IMR-90 (cell line): ENCODE data around the gene FAM90A1. TPM values are rescaled to one million over a fixed set of nuclear protein-coding genes. Genes with fewer than 3 reads are reported as not detected.
"Not testable (repeated sequence)": the region's sequence is repeated elsewhere in the genome, so short reads cannot be mapped to it uniquely, and the experiment has no call there.

Experiments used
- ATAC-seq: fragments of 200-7000 bp; cut with Tn5 transposase; 2 replicates; pipeline ENCODE4 v1.9.1; 2020; ENCODE audit warnings: low read depth, mild to moderate bottlenecking, moderate library complexity
- BruUV-seq: library from RNA; stranded (reverse); fragments of 400-500 nt; replicated peaks from 2 replicates; lab custom pipeline; 2021; lab: Mats Ljungman, UMichigan
- CTCF ChIA-PET: fragments of 300-600 bp; formaldehyde crosslinking; extraction: SDS; loops from one replicate; lab custom pipeline; 2021; ENCODE audit warnings: antibody characterized with exemption; lab: Yijun Ruan, JAX
- POLR2A ChIA-PET: fragments of 300-600 bp; sonication (Branson Sonifier 250); formaldehyde crosslinking; loops from one replicate; lab custom pipeline; 2022; ENCODE audit warnings: antibody characterized with exemption; ENCODE audit not compliant: unreplicated experiment; lab: Charles Lee
- DNase-seq: peaks from one replicate; pipeline ENCODE4 v3.0.0; 2013
- H2AFZ ChIP-seq: replicated peaks from 2 replicates; pipeline ENCODE3; 2013; ENCODE audit warnings: low read length, mild to moderate bottlenecking; ENCODE audit not compliant: poor library complexity
- H2AK5ac ChIP-seq: 2 replicates; pipeline ENCODE4 v1.6.1; 2013; ENCODE audit warnings: low read depth, low read length, inconsistent platforms
- H2AK9ac ChIP-seq: replicated peaks from 2 replicates; pipeline ENCODE3; 2013; ENCODE audit warnings: mild to moderate bottlenecking, low read depth, low read length, moderate library complexity; ENCODE audit not compliant: poor library complexity
- H2BK120ac ChIP-seq: 2 replicates; pipeline ENCODE4 v1.6.1; 2013; ENCODE audit warnings: low read depth, low read length, inconsistent platforms
- H2BK15ac ChIP-seq: 3 replicates; pipeline ENCODE4 v1.6.1; 2013; ENCODE audit warnings: low read depth, low read length, inconsistent platforms
- H2BK20ac ChIP-seq: 2 replicates; pipeline ENCODE4 v1.6.1; 2013; ENCODE audit warnings: low read depth, mild to moderate bottlenecking, inconsistent platforms, low read length, moderate library complexity
- H2BK5ac ChIP-seq: 2 replicates; pipeline ENCODE4 v1.6.1; 2013; ENCODE audit warnings: mild to moderate bottlenecking, low read depth, low read length, inconsistent platforms; ENCODE audit not compliant: poor library complexity, severe bottlenecking
- H3K14ac ChIP-seq: replicated peaks from 2 replicates; pipeline ENCODE4 v1.6.1; 2013; ENCODE audit warnings: low read depth, low read length, inconsistent platforms
- H3K18ac ChIP-seq: 2 replicates; pipeline ENCODE4 v1.6.1; 2013; ENCODE audit warnings: low read depth, low read length, control low read depth
- H3K23ac ChIP-seq: 2 replicates; pipeline ENCODE4 v1.6.1; 2013; ENCODE audit warnings: low read depth, low read length, inconsistent platforms
- H3K27ac ChIP-seq: 2 replicates; pipeline ENCODE4 v1.5.1; 2013; ENCODE audit warnings: mild to moderate bottlenecking, control low read depth, low read length; ENCODE audit not compliant: insufficient read depth
- H3K27me3 ChIP-seq: 2 replicates; pipeline ENCODE4 v1.6.1; 2013; ENCODE audit warnings: low read length; ENCODE audit not compliant: control insufficient read depth, insufficient read depth
- H3K36me3 ChIP-seq: 2 replicates; pipeline ENCODE4 v1.6.1; 2013; ENCODE audit warnings: low read length, mixed read lengths; ENCODE audit not compliant: control insufficient read depth, insufficient read depth
- H3K4ac ChIP-seq: 2 replicates; pipeline ENCODE4 v1.6.1; 2013; ENCODE audit warnings: low read depth, low read length, inconsistent platforms
- H3K4me1 ChIP-seq: 2 replicates; pipeline ENCODE4 v1.6.1; 2013; ENCODE audit warnings: low read length, mixed read lengths; ENCODE audit not compliant: control insufficient read depth, insufficient read depth
- H3K4me2 ChIP-seq: 2 replicates; pipeline ENCODE4 v1.6.1; 2013; ENCODE audit warnings: low read depth, mild to moderate bottlenecking, control low read depth, low read length, moderate library complexity
- H3K4me3 ChIP-seq: 2 replicates; pipeline ENCODE4 v1.5.1; 2013; ENCODE audit warnings: low read depth, mild to moderate bottlenecking, control low read depth, low read length, moderate library complexity; ENCODE audit not compliant: insufficient read depth
- H3K56ac ChIP-seq: 2 replicates; pipeline ENCODE4 v1.6.1; 2013; ENCODE audit warnings: low read length, inconsistent platforms; ENCODE audit not compliant: insufficient read depth; ENCODE audit errors: extremely low read depth
- H3K79me1 ChIP-seq, 2 experiments: 2 replicates each; pipeline ENCODE4 v1.6.1; 2013; ENCODE audit warnings: low read length in 2 of 2, inconsistent platforms in 1 of 2, low read depth in 1 of 2
- H3K9ac ChIP-seq: 2 replicates; pipeline ENCODE4 v1.6.1; 2013; ENCODE audit warnings: low read depth, low read length, control low read depth
- H3K9me1 ChIP-seq: 2 replicates; pipeline ENCODE4 v1.6.1; 2013; ENCODE audit warnings: low read length, inconsistent platforms; ENCODE audit not compliant: insufficient read depth
- H3K9me3 ChIP-seq: 2 replicates; pipeline ENCODE4 v1.6.1; 2013; ENCODE audit warnings: low read length; ENCODE audit not compliant: control insufficient read depth, insufficient read depth
- H4K20me1 ChIP-seq: 2 replicates; pipeline ENCODE4 v1.6.1; 2013; ENCODE audit warnings: low read length, inconsistent platforms; ENCODE audit not compliant: insufficient read depth
- H4K5ac ChIP-seq: 2 replicates; pipeline ENCODE4 v1.6.1; 2013; ENCODE audit warnings: mild to moderate bottlenecking, low read depth, low read length, control low read depth
- H4K8ac ChIP-seq, 2 experiments: 2 replicates each; pipeline ENCODE4 v1.6.1; 2013; ENCODE audit warnings: low read depth in 2 of 2, low read length in 2 of 2, control low read depth in 1 of 2, inconsistent platforms in 1 of 2
- H4K91ac ChIP-seq: 2 replicates; pipeline ENCODE4 v1.6.1; 2013; ENCODE audit warnings: low read depth, low read length, inconsistent platforms; ENCODE audit not compliant: insufficient read depth
- CEBPB ChIP-seq: IDR thresholded peaks from 2 replicates; pipeline ENCODE4 v1.6.1; 2012; ENCODE audit warnings: low read depth, low read length, improper control_type of control experiment
- USF2 ChIP-seq: fragments of 150-350 bp; IDR thresholded peaks from 2 replicates; pipeline ENCODE4 v1.6.1; 2017; ENCODE audit warnings: mild to moderate bottlenecking, antibody characterized with exemption, low read length, low read depth
- WGBS, 2 experiments: methylation state at CpG; one replicate each; pipeline versions ENCODE4 v1.1.5 to v1.1.7; 2013; ENCODE audit warnings: missing lambda C conversion rate in 2 of 2; ENCODE audit not compliant: insufficient read length in 1 of 2; ENCODE audit errors: extremely low coverage in 2 of 2; 5-methylcytosine and 5-hydroxymethylcytosine counted together
- dilution Hi-C: fragments of 300-500 bp; cut with HindIII; formaldehyde crosslinking; loops from one replicate; pipeline ENCODE4 v1.14.3; 2018; ENCODE audit warnings: low sequenced_read_pairs; ENCODE audit not compliant: unreplicated experiment
- in situ Hi-C: fragments of 300-500 bp; cut with MboI; formaldehyde crosslinking; loops from 3 replicates; pipeline ENCODE4 v1.14.3; 2019; ENCODE audit warnings: low sequenced_read_pairs, inconsistent platforms, mixed read lengths
- intact Hi-C: fragments of 100-400 bp; cut with micrococcal nuclease; formaldehyde crosslinking; loops from 2 replicates; pipeline ENCODE4 v1.10.0; 2022
- polyA plus RNA-seq, 3 experiments: library from polyadenylated mRNA; depleted of rRNA; stranded (reverse); fragments of >200 nt; gene quantifications; 2 replicates each; pipeline ENCODE4 v1.2.3, GENCODE V29; 2012; ENCODE audit warnings: low replicate concordance in 1 of 3
- total RNA-seq: library from RNA; depleted of rRNA; stranded (reverse); fragments of >200 nt; gene quantifications from 2 replicates; pipeline ENCODE4 v1.2.3, GENCODE V29; 2012

Gene FAM90A1
- total and polyA plus RNA-seq, 2 of the 4 experiments (the other 2 are of a cell fraction), result 0.09 TPM; not detected in 1

GRCh38 chr12:8197685-8198308 is 29.6 kb downstream of the FAM90A1 start:
- H2BK15ac ChIP-seq, H3K36me3 ChIP-seq, H4K5ac ChIP-seq, H3K9me1 ChIP-seq, H3K9me3 ChIP-seq, in situ Hi-C loops, H3K4me3 ChIP-seq, H3K4me1 ChIP-seq, H3K56ac ChIP-seq, H3K27me3 ChIP-seq, CTCF ChIA-PET, H4K20me1 ChIP-seq, dilution Hi-C loops, H2AK9ac ChIP-seq, H3K9ac ChIP-seq, H3K79me1 ChIP-seq, H3K18ac ChIP-seq, POLR2A ChIA-PET, H3K4me2 ChIP-seq, BruUV-seq, H2AFZ ChIP-seq, H3K27ac ChIP-seq, H4K91ac ChIP-seq, intact Hi-C loops: not testable (repeated sequence)
- H2BK20ac ChIP-seq, result peak overlapping the region; percentile 17; the same call in 1 of the 2 replicates
- peak overlapping the region in 1 of 2 experiments; percentile 54; a peak in 1 of 4 replicates for H4K8ac ChIP-seq
- peak; percentile 90 for DNase-seq
- peak overlapping the region; percentile 39 for H2BK120ac ChIP-seq
- ATAC-seq, result peak; percentile 70
- peak overlapping the region; percentile 66; the same call in 1 of the 2 replicates for H3K4ac ChIP-seq
- H3K14ac ChIP-seq, result 0 out of 2 replicates have a peak overlapping the region, but pooled peaks have one; percentile 13
- TF ChIP-seq USF2, result peak; percentile 56; the same call in 1 of the 2 replicates
- TF ChIP-seq CEBPB, result peak; percentile 84
- peak overlapping the region; percentile 66 for H2BK5ac ChIP-seq
- peak overlapping the region; percentile 4; the same call in 1 of the 2 replicates for H2AK5ac ChIP-seq
- peak overlapping the region; percentile 12; the same call in 1 of the 2 replicates for H3K23ac ChIP-seq
- WGBS, 2 experiments, result no CpG with 5 or more reads among the region's 1 CpG
